ENCODE measurements around the gene OPRPN. TPM values are rescaled to one million over a fixed set of nuclear protein-coding genes. Genes with fewer than 3 reads are reported as not detected.

Gene OPRPN, protein sequence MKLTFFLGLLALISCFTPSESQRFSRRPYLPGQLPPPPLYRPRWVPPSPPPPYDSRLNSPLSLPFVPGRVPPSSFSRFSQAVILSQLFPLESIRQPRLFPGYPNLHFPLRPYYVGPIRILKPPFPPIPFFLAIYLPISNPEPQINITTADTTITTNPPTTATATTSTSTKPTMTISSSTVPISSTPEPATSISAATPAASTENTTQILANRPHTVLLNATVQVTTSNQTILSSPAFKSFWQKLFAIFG
- total RNA-seq (2014; rRNA removed; shearing (Covaris generic); ENCODE audit: low replicate concordance): not detected in 2 replicates

DNA sequence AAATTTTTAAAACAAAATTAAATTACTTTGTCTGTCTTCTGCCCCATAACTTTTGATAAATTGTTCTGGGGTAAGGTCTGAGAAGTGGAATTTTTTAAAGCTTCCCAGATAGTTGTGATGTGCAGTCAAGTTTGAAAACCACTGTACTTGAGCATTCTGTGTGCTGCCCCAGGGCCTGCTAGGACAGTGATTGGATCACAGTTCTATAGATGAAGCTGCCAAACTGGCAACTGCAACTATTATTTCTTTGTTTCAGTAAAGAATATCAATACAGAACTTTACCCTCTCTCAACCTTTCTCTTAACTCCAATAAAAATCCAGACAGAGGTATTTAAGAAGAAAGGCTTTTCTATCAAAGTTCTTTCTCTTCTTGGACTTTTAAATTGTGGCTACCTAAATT, at the start of gene OPRPN:
Gene OPRPN (plus strand): TSS at position 361 of the 400 bp plus-strand sequence. CDS start 1,346 bp downstream, outside the sequence.
- no peaks in the 10 kb centered on the region for H3K79me2 ChIP-seq (ENCODE audit: low read length)
- no peak for DNase-seq
- H3K4me2 ChIP-seq (ENCODE audit: low read depth, low read length, poor library complexity, severe bottlenecking): no peak within 1 kb of the TSS
- no peaks in the 10 kb centered on the region for H3K27me3 ChIP-seq (ENCODE audit: low read length)
- H4K20me1 ChIP-seq (ENCODE audit: insufficient read depth, low read depth, low read length): no peaks in the 10 kb centered on the region
- no peak within 1 kb of the TSS for H3K27ac ChIP-seq (ENCODE audit: low read length)
- H3K4me1 ChIP-seq (ENCODE audit: low read length): peaks cover under 1% of the 10 kb centered on the region
- H3K9me3 ChIP-seq (ENCODE audit: low read length): no peaks in the 10 kb centered on the region
- H3K4me3 ChIP-seq (ENCODE audit: low read length): no peak within 1 kb of the TSS
- H3K36me3 ChIP-seq (ENCODE audit: insufficient read depth, low read length): no peaks in the 10 kb centered on the region
- H3K9me2 ChIP-seq (replicated peaks; ENCODE audit: insufficient read depth, low read length): 0 out of 2 replicates have a peak, but pooled peaks cover 2% of the 10 kb centered on the region
- no peak within 1 kb of the TSS for H3K9ac ChIP-seq (ENCODE audit: low read length)
- H2AFZ ChIP-seq (ENCODE audit: low read length): no peak within 1 kb of the TSS

DNA sequence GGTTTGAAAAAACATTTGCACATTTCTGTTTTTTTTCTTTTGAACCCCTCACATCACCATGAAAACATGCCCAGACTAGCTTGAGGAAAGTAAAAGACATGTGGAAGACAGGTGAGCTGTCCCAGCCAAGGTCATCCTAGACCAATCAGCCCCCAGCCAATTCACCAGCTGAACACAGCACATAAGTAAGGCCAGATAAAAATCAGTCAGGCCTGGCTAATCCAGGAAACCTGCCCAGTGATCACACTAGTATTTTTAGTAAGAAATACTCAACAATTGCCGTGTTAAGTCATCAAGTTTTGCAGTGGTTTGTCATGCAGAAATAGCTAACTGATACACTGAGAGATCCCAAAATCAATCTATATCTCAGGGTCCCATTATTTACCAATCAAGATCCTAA, 41.6 kb upstream of the OPRPN start:
- DNase-seq: no peak
- Histone ChIP-seq H3K27ac (ENCODE audit: low read length) (no peak overlapping the region), H3K79me2 (ENCODE audit: low read length) (no peaks in the 10 kb centered on the region), H3K9me2 (replicated peaks; ENCODE audit: insufficient read depth, low read length) (no peaks in the 10 kb centered on the region), H2AFZ (ENCODE audit: low read length) (no peak overlapping the region), H3K4me2 (ENCODE audit: low read depth, low read length, poor library complexity, severe bottlenecking) (no peak overlapping the region), H3K4me1 (ENCODE audit: low read length) (no peaks in the 10 kb centered on the region), H4K20me1 (ENCODE audit: insufficient read depth, low read depth, low read length) (no peaks in the 10 kb centered on the region), H3K9me3 (ENCODE audit: low read length) (no peaks in the 10 kb centered on the region), H3K9ac (ENCODE audit: low read length) (no peak overlapping the region), H3K36me3 (ENCODE audit: insufficient read depth, low read length) (no peaks in the 10 kb centered on the region), H3K4me3 (ENCODE audit: low read length) (no peak overlapping the region), H3K27me3 (ENCODE audit: low read length) (no peaks in the 10 kb centered on the region)

DNA sequence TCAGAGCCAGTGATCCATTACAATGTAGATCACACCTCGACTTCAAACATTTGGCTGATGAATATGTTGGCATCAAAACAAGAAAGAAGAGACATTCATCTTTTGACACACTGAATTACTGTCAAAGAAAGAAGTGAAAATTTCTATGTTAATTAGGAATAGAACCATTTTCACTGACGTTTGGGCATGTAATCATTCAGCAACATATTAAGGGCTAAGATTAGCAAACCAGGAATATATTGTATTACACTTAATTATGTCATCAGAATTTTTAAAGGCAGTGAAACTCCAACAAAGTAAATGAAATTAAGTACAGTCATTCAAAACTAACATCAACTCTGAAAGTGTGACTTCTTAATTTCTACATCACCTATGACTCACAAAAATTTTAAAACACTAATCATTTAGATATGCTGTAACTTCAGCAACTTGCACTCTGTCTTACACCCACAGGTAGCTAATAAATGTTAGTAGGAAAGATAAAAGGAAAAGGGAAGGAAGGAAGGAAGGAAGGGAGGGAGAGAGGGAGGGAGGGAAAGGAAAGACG, 38.6 kb upstream of the OPRPN start:
- Histone ChIP-seq H3K9me2 (replicated peaks; ENCODE audit: insufficient read depth, low read length) (no peaks in the 10 kb centered on the region), H3K4me1 (ENCODE audit: low read length) (no peaks in the 10 kb centered on the region), H3K9ac (ENCODE audit: low read length) (no peak overlapping the region), H3K4me2 (ENCODE audit: low read depth, low read length, poor library complexity, severe bottlenecking) (no peak overlapping the region), H3K36me3 (ENCODE audit: insufficient read depth, low read length) (no peaks in the 10 kb centered on the region), H3K27me3 (ENCODE audit: low read length) (no peaks in the 10 kb centered on the region), H4K20me1 (ENCODE audit: insufficient read depth, low read depth, low read length) (no peaks in the 10 kb centered on the region), H2AFZ (ENCODE audit: low read length) (no peak overlapping the region), H3K27ac (ENCODE audit: low read length) (no peak overlapping the region), H3K4me3 (ENCODE audit: low read length) (no peak overlapping the region), H3K79me2 (ENCODE audit: low read length) (no peaks in the 10 kb centered on the region), H3K9me3 (ENCODE audit: low read length) (no peaks in the 10 kb centered on the region)
- DNase-seq: no peak

DNA sequence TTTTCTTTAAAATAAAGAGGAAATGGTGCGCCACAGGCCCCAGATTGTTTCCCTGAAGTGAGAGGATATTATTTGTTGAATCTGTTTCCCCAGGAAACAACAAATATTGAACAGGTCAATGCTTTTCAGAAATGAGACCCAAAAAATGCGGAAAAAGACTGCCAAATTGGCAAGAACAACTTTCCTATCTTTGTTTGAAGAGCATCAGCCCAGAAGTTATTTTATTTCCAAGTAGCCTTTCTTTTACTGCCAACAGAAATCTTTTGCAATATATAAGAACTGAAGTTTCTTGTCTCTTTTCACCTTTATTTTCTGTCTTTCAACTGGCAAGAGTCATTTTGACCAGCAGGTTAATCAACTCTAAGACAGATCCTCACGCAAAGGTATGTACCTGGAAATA, 37.3 kb upstream of the OPRPN start, which contains the start of gene SMR3A:
Gene SMR3A (plus strand): TSS at position 301 of the 400 bp plus-strand sequence. CDS start 1,356 bp downstream, outside the sequence.
- Histone ChIP-seq H3K4me3 (ENCODE audit: low read length) (no peak within 1 kb of the TSS), H3K27ac (ENCODE audit: low read length) (no peak within 1 kb of the TSS), H2AFZ (ENCODE audit: low read length) (no peak within 1 kb of the TSS), H3K4me1 (ENCODE audit: low read length) (no peaks in the 10 kb centered on the region), H3K4me2 (ENCODE audit: low read depth, low read length, poor library complexity, severe bottlenecking) (no peak within 1 kb of the TSS), H3K27me3 (ENCODE audit: low read length) (no peaks in the 10 kb centered on the region), H3K36me3 (ENCODE audit: insufficient read depth, low read length) (no peaks in the 10 kb centered on the region), H4K20me1 (ENCODE audit: insufficient read depth, low read depth, low read length) (no peaks in the 10 kb centered on the region), H3K79me2 (ENCODE audit: low read length) (no peaks in the 10 kb centered on the region), H3K9me2 (replicated peaks; ENCODE audit: insufficient read depth, low read length) (no peaks in the 10 kb centered on the region), H3K9ac (ENCODE audit: low read length) (no peak within 1 kb of the TSS), H3K9me3 (ENCODE audit: low read length) (no peaks in the 10 kb centered on the region)
- no peak for DNase-seq

DNA sequence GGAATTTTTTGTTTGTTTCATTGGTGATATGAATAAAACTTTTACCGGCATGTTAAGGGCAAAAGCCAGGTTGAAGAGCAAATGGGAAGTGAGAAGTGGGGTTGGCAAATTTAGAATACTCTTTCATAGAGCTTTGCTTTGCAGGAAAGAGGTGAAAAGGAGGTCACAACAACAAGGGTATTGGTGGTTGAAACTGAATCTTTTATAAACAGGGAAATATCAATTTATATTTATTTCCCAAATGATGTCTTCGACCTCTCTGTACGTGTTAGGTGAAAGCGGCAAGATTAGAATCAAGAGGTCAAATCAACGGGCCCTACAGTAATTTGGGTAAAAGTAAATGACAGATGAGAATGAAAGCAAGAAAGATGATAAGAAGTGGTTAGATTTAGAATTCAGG, 33.7 kb upstream of the OPRPN start:
- H3K9ac ChIP-seq (ENCODE audit: low read length): no peak overlapping the region
- H3K27me3 ChIP-seq (ENCODE audit: low read length): no peaks in the 10 kb centered on the region
- H3K9me2 ChIP-seq (replicated peaks; ENCODE audit: insufficient read depth, low read length): no peaks in the 10 kb centered on the region
- H3K4me2 ChIP-seq (ENCODE audit: low read depth, low read length, poor library complexity, severe bottlenecking): no peak overlapping the region
- H3K27ac ChIP-seq (ENCODE audit: low read length): no peak overlapping the region
- no peak overlapping the region for H3K4me3 ChIP-seq (ENCODE audit: low read length)
- H3K79me2 ChIP-seq (ENCODE audit: low read length): no peaks in the 10 kb centered on the region
- H2AFZ ChIP-seq (ENCODE audit: low read length): no peak overlapping the region
- H4K20me1 ChIP-seq (ENCODE audit: insufficient read depth, low read depth, low read length): no peaks in the 10 kb centered on the region
- no peaks in the 10 kb centered on the region for H3K36me3 ChIP-seq (ENCODE audit: insufficient read depth, low read length)
- DNase-seq: no peak
- no peaks in the 10 kb centered on the region for H3K9me3 ChIP-seq (ENCODE audit: low read length)
- H3K4me1 ChIP-seq (ENCODE audit: low read length): no peaks in the 10 kb centered on the region

DNA sequence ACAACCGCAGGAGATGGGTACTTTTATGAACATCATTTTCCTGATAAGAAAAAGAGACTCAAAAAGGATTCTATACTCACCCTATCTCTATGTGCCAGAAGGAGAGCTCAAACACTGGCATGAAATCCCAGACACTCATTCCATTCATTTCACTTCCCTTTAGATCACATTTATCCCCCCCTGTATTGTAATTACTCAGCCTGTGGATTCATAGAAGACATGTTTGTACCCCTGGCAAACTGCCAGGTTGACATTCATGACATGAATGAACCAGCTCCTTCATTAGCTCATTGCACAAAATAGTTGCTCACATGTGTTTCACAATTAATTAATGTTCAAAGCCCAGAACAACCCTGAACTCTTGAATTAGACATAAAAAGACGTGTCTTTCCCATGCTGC, 32.3 kb upstream of the OPRPN start:
- Histone ChIP-seq H3K4me3 (ENCODE audit: low read length) (no peak overlapping the region), H3K36me3 (ENCODE audit: insufficient read depth, low read length) (no peaks in the 10 kb centered on the region), H2AFZ (ENCODE audit: low read length) (no peak overlapping the region), H3K79me2 (ENCODE audit: low read length) (no peaks in the 10 kb centered on the region), H3K4me1 (ENCODE audit: low read length) (no peaks in the 10 kb centered on the region), H3K9me2 (replicated peaks; ENCODE audit: insufficient read depth, low read length) (no peaks in the 10 kb centered on the region), H3K9me3 (ENCODE audit: low read length) (no peaks in the 10 kb centered on the region), H4K20me1 (ENCODE audit: insufficient read depth, low read depth, low read length) (no peaks in the 10 kb centered on the region), H3K9ac (ENCODE audit: low read length) (no peak overlapping the region), H3K27ac (ENCODE audit: low read length) (no peak overlapping the region), H3K27me3 (ENCODE audit: low read length) (no peaks in the 10 kb centered on the region), H3K4me2 (ENCODE audit: low read depth, low read length, poor library complexity, severe bottlenecking) (no peak overlapping the region)
- DNase-seq: no peak

DNA sequence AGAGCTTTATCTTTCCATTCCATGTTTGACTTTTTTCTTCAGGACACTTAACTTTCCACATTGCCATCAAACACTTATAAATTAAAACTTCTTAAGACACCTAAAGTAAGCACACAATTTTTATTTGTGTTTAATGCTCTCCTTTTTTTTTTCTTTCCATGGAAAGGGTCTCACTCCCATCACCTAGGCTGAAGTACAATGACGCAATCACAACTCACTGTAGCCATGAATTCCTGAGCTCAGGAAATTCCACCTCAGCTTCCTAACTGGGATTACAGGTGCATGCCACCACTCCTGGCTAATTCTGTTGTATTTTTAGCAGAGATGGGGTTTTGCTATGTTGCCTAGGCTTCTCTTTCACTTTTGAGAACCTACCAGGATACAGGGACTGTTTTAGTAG, 29.9 kb upstream of the OPRPN start:
- no peak overlapping the region for H3K27ac ChIP-seq (ENCODE audit: low read length)
- no peak for DNase-seq
- no peaks in the 10 kb centered on the region for H3K27me3 ChIP-seq (ENCODE audit: low read length)
- no peak overlapping the region for H3K9ac ChIP-seq (ENCODE audit: low read length)
- H4K20me1 ChIP-seq (ENCODE audit: insufficient read depth, low read depth, low read length): no peaks in the 10 kb centered on the region
- no peaks in the 10 kb centered on the region for H3K36me3 ChIP-seq (ENCODE audit: insufficient read depth, low read length)
- no peak overlapping the region for H3K4me3 ChIP-seq (ENCODE audit: low read length)
- H3K9me3 ChIP-seq (ENCODE audit: low read length): no peaks in the 10 kb centered on the region
- H3K79me2 ChIP-seq (ENCODE audit: low read length): no peaks in the 10 kb centered on the region
- no peaks in the 10 kb centered on the region for H3K9me2 ChIP-seq (replicated peaks; ENCODE audit: insufficient read depth, low read length)
- no peak overlapping the region for H3K4me2 ChIP-seq (ENCODE audit: low read depth, low read length, poor library complexity, severe bottlenecking)
- no peak overlapping the region for H2AFZ ChIP-seq (ENCODE audit: low read length)
- H3K4me1 ChIP-seq (ENCODE audit: low read length): no peaks in the 10 kb centered on the region

DNA sequence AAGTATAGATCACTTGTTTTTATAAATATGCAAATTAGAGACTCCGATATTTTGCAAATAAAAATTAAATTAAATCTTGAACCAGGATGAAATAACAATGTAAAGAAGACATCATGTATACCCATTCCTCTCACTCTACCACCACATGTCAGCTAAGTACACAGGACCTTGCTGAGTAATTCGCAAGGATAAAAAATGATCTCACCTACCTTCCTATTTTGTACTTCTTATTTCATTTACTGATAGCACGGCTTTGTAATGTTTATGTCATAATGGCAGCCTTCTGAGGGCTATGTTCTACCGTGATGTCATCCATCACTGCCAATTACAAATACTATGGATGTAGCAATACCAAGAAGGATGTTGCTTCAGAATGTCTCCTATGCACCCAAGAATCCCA, 25.8 kb upstream of the OPRPN start:
- no peaks in the 10 kb centered on the region for H3K27me3 ChIP-seq (ENCODE audit: low read length)
- H3K9me2 ChIP-seq (replicated peaks; ENCODE audit: insufficient read depth, low read length): no peaks in the 10 kb centered on the region
- H3K9me3 ChIP-seq (ENCODE audit: low read length): no peaks in the 10 kb centered on the region
- H3K36me3 ChIP-seq (ENCODE audit: insufficient read depth, low read length): no peaks in the 10 kb centered on the region
- no peaks in the 10 kb centered on the region for H4K20me1 ChIP-seq (ENCODE audit: insufficient read depth, low read depth, low read length)
- no peak overlapping the region for H3K9ac ChIP-seq (ENCODE audit: low read length)
- no peaks in the 10 kb centered on the region for H3K79me2 ChIP-seq (ENCODE audit: low read length)
- no peak overlapping the region for H3K4me3 ChIP-seq (ENCODE audit: low read length)
- H3K27ac ChIP-seq (ENCODE audit: low read length): no peak overlapping the region
- H3K4me1 ChIP-seq (ENCODE audit: low read length): no peaks in the 10 kb centered on the region
- no peak for DNase-seq
- no peak overlapping the region for H2AFZ ChIP-seq (ENCODE audit: low read length)
- H3K4me2 ChIP-seq (ENCODE audit: low read depth, low read length, poor library complexity, severe bottlenecking): no peak overlapping the region

All from Karpas-422 (cell line).